ENCODE results near the gene OR8K3. TPM values are rescaled to one million over a fixed set of nuclear protein-coding genes. Genes with fewer than 3 reads are reported as not detected.

Gene OR8K3
- not detected for total RNA-seq

- ATAC-seq = no peak
- H3K36me3 ChIP-seq = no peaks in the 10 kb centered on the region
- no peaks in the 10 kb centered on the region for H3K4me1 ChIP-seq
Observed at GRCh38 chr11:56314844-56315243, at the start of gene OR8K3. OR8K3 (plus strand) TSS chr11:56315144; CDS start chr11:56318307, 3,163 bp downstream.

DNA sequence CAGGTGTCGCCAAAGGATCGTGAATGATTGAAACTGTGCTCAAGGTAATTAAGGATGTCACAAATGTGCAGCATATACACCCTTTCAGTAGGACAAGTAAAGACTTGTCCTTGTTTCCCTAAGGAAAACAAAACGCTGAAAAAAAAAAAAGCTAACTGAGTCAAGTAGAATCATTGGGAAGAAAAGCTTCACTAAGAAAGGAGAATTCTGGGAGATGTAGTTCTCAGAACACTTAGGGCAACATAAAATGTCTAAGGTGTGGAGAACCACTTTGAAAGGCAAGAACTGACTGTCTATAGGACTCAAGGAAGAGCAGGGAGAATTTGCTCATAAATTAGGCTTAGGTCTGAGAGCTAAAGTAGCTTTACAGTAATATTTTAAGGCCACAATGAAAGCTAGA, 43.9 kb upstream of the OR8K3 start:
- H3K27me3 ChIP-seq = no peaks in the 10 kb centered on the region
- no peaks in the 10 kb centered on the region for H3K4me1 ChIP-seq
- H3K36me3 ChIP-seq = no peaks in the 10 kb centered on the region
- ATAC-seq = no peak
- WGBS, 2 donors (ENCODE audit: low coverage in 1 of 2) = 52 to 65% methylated on average over 3 of the region's 3 CpGs
- H3K9me3 ChIP-seq = peaks cover 0 to 3% (median 0%) of the 10 kb centered on the region in 3 donors
- no peak overlapping the region for H3K4me3 ChIP-seq
- H3K27ac ChIP-seq = no peak overlapping the region
- TF ChIP-seq, protein P1, sequence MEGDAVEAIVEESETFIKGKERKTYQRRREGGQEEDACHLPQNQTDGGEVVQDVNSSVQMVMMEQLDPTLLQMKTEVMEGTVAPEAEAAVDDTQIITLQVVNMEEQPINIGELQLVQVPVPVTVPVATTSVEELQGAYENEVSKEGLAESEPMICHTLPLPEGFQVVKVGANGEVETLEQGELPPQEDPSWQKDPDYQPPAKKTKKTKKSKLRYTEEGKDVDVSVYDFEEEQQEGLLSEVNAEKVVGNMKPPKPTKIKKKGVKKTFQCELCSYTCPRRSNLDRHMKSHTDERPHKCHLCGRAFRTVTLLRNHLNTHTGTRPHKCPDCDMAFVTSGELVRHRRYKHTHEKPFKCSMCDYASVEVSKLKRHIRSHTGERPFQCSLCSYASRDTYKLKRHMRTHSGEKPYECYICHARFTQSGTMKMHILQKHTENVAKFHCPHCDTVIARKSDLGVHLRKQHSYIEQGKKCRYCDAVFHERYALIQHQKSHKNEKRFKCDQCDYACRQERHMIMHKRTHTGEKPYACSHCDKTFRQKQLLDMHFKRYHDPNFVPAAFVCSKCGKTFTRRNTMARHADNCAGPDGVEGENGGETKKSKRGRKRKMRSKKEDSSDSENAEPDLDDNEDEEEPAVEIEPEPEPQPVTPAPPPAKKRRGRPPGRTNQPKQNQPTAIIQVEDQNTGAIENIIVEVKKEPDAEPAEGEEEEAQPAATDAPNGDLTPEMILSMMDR (IDR thresholded peaks at IDR 0.05) = no peak
- TF ChIP-seq EP300 (IDR thresholded peaks at IDR 0.05) (no peak), POLR2A (IDR thresholded peaks at IDR 0.05) (no peak), POLR2AphosphoS5 (IDR thresholded peaks at IDR 0.05) (no peak)

More at GRCh38 chr11:56314844-56315243, at the start of gene OR8K3:
- Histone ChIP-seq H3K27ac (no peak within 1 kb of the TSS), H3K27me3 (no peaks in the 10 kb centered on the region), H3K4me3 (no peak within 1 kb of the TSS), H3K9me3 (no peaks in the 10 kb centered on the region)
- TF ChIP-seq POLR2A (IDR thresholded peaks at IDR 0.05) = no peak
- TF ChIP-seq, protein P1 (IDR thresholded peaks at IDR 0.05) = no peak
- TF ChIP-seq POLR2AphosphoS5 (IDR thresholded peaks at IDR 0.05) = no peak
- no peak for TF ChIP-seq EP300 (IDR thresholded peaks at IDR 0.05)

DNA sequence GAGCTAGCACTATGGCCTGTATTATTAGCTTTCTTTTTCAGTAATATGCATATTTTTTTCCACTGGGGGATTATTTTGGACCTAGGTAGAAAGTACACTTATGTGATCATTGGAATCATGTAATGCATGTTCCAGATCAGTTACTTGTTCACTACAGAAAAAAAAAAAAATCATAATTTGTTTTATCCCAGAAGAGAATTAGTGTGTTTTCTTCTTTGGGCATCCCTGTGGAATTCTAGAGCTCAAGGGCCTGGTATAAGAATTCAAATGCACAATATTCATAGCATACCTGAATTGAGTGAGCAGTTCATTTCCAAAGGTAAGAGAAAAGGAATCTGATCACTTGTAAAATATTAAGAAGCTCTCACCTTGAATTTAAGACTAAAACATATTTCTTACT, 41.1 kb upstream of the OR8K3 start, which contains the start of gene OR5T1:
Gene OR5T1, plus strand, starts transcription at position 301 of the 400 bp plus-strand sequence. CDS start 1,485 bp downstream, outside the sequence.
- no peak for ATAC-seq
- H3K4me1 ChIP-seq = no peaks in the 10 kb centered on the region
- TF ChIP-seq POLR2AphosphoS5 (IDR thresholded peaks at IDR 0.05) (no peak), EP300 (IDR thresholded peaks at IDR 0.05) (no peak), POLR2A (IDR thresholded peaks at IDR 0.05) (no peak)
- TF ChIP-seq, protein P1 (IDR thresholded peaks at IDR 0.05) = no peak
- no peaks in the 10 kb centered on the region for H3K27me3 ChIP-seq
- no peak within 1 kb of the TSS for H3K27ac ChIP-seq
- H3K9me3 ChIP-seq = no peaks in the 10 kb centered on the region
- H3K36me3 ChIP-seq = no peaks in the 10 kb centered on the region
- H3K4me3 ChIP-seq = no peak within 1 kb of the TSS

GRCh38 chr11:56292154-56292553, 22.8 kb upstream of the OR8K3 start, which contains the start of gene OR8H1:
OR8H1 (minus strand) TSS chr11:56292254; CDS start chr11:56291062, 1,192 bp downstream.
- H3K27me3 ChIP-seq = no peaks in the 10 kb centered on the region
- 56 to 69% methylated on average over 2 of the region's 2 CpGs for WGBS, 2 donors (ENCODE audit: low coverage in 1 of 2)
- no peak for ATAC-seq
- H3K36me3 ChIP-seq = no peaks in the 10 kb centered on the region
- no peaks in the 10 kb centered on the region for H3K9me3 ChIP-seq
- no peaks in the 10 kb centered on the region for H3K4me1 ChIP-seq
- no peak for TF ChIP-seq POLR2AphosphoS5 (IDR thresholded peaks at IDR 0.05)
- H3K4me3 ChIP-seq = no peak within 1 kb of the TSS
- H3K27ac ChIP-seq = no peak within 1 kb of the TSS

DNA sequence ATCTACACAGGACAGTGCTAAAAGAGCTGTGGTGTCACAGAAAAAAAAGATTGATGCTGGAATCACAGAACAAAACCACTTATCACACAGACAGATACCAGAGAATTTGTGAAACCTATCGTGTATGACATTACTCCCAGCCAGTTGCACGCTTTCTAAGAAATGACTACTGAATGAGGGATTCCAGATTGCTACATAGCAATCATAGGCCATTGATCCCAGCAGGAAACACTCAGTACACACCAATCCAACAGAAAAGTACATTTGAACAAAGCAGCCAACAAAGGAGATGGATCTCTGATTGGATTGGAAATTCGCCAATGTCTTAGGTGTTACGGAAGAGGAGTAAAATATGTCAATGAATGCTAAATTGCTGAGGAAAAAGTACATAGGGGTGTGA, 18.0 kb upstream of the OR8K3 start:
- no peak overlapping the region for H3K27ac ChIP-seq
- no peak for ATAC-seq
- TF ChIP-seq, protein P1 (IDR thresholded peaks at IDR 0.05) = no peak
- TF ChIP-seq POLR2AphosphoS5 (IDR thresholded peaks at IDR 0.05) (no peak), POLR2A (IDR thresholded peaks at IDR 0.05) (no peak), EP300 (IDR thresholded peaks at IDR 0.05) (no peak)
- H3K36me3 ChIP-seq = no peaks in the 10 kb centered on the region
- 61 to 84% methylated on average over 4 of the region's 4 CpGs for WGBS, 2 donors (ENCODE audit: low coverage in 1 of 2)
- no peaks in the 10 kb centered on the region for H3K9me3 ChIP-seq
- no peak overlapping the region for H3K4me3 ChIP-seq
- no peaks in the 10 kb centered on the region for H3K27me3 ChIP-seq
- H3K4me1 ChIP-seq = no peaks in the 10 kb centered on the region
